Mammary epithelial cell (primary cell): ENCODE results near the gene ACOX3.

Experiments
- CTCF ChIP-seq, 2 donors: IDR thresholded peaks in 1 of 2; conservative IDR thresholded peaks in 1 of 2; 2 replicates each; pipeline ENCODE4 v1.5.1; 2011 to 2012; ENCODE audit warnings: inconsistent platforms in 2 of 2, low read length in 2 of 2, mild to moderate bottlenecking in 2 of 2, control low read depth in 1 of 2, low read depth in 1 of 2; ENCODE audit not compliant: insufficient read depth in 1 of 2; ENCODE audit errors: extremely low read depth in 1 of 2
- EZH2 ChIP-seq: IDR thresholded peaks from 2 replicates; pipeline ENCODE4 v1.6.1; 2012; ENCODE audit warnings: low read length, inconsistent platforms, borderline replicate concordance

GRCh38 chr4:8410066-8410625 lies 30.4 kb downstream of the ACOX3 start:
- TF ChIP-seq CTCF (conservative IDR thresholded peaks at IDR 0.05 in 1 of 2, IDR thresholded peaks at IDR 0.05 in 1 of 2; ENCODE audit: extremely low read depth in 1 of 2, insufficient read depth in 1 of 2, low read depth in 1 of 2, low read length in 2 of 2): no peak
- no peak for TF ChIP-seq EZH2
